Left ventricle myocardium inferior (tissue), 1 donor: Measurements from ENCODE around the gene CHST13. TPM values are rescaled to one million over a fixed set of nuclear protein-coding genes. Genes with fewer than 3 reads are reported as not detected.

Source experiments
- DNase-seq: peaks from one replicate; pipeline ENCODE4 v3.0.0-alpha.2; 2020
- H3K27ac ChIP-seq: fragments of 200-600 bp; replicated peaks from 2 replicates; pipeline ENCODE4 v1.8.0; 2021
- H3K27me3 ChIP-seq: fragments of 200-600 bp; 2 replicates; pipeline ENCODE4 v1.8.0; 2021; ENCODE audit warnings: low read depth
- H3K36me3 ChIP-seq: fragments of 200-600 bp; 2 replicates; pipeline ENCODE4 v1.8.0; 2021
- H3K4me1 ChIP-seq: fragments of 200-600 bp; 2 replicates; pipeline ENCODE4 v1.8.0; 2021
- H3K4me3 ChIP-seq: fragments of 200-600 bp; 2 replicates; pipeline ENCODE4 v1.8.0; 2021; ENCODE audit warnings: mild to moderate bottlenecking, moderate library complexity
- H3K9me3 ChIP-seq: fragments of 200-600 bp; replicated peaks from 2 replicates; pipeline ENCODE4 v1.8.0; 2021
- CTCF ChIP-seq: fragments of 200-600 bp; IDR thresholded peaks from 2 replicates; pipeline ENCODE4 v1.8.0; 2021; ENCODE audit warnings: antibody characterized with exemption, mild to moderate bottlenecking, borderline replicate concordance
- intact Hi-C: fragments of 100-400 bp; cut with micrococcal nuclease; formaldehyde crosslinking; loops from one replicate; pipeline ENCODE4 v1.11.0; 2022
- total RNA-seq: library from RNA; stranded (reverse); fragmentation: NEBNext Ultra II Directional; extraction: Animal tissue kit (Norgen Biotek cat#: 25700); gene quantifications from one replicate; pipeline ENCODE4 v1.2.1, GENCODE V29; 2021
- donor health status: DM: no; HTN: yes; CAD: no; lungs with severe emphysema.

CHST13 gene
- total RNA-seq, 1 donor from 2014 or later: 0.11 TPM

- no peaks in the 10 kb centered on the region for H3K4me1 ChIP-seq
- H3K27me3 ChIP-seq: no peaks in the 10 kb centered on the region
- H3K27ac ChIP-seq: no peak within 1 kb of the TSS
- intact Hi-C loops: no loop called here
- H3K36me3 ChIP-seq: no peaks in the 10 kb centered on the region
- TF ChIP-seq CTCF: no peak
- no peak within 1 kb of the TSS for H3K4me3 ChIP-seq
- peaks cover 12% of the 10 kb centered on the region for H3K9me3 ChIP-seq
- no peak for DNase-seq
These were observed 34.5 kb downstream of the CHST13 start, which contains the start of gene C3orf22 for GRCh38 chr3:126558336-126559071. C3orf22 (minus strand) TSS chr3:126558932; CDS start chr3:126553390, 5,542 bp downstream.

- H3K9me3 ChIP-seq: peaks cover 12% of the 10 kb centered on the region
- intact Hi-C loops: no loop called here
- no peak for DNase-seq
These were observed 38.9 kb downstream of the CHST13 start for GRCh38 chr3:126562737-126563276.

GRCh38 chr3:126567696-126568438, 43.9 kb downstream of the CHST13 start:
- no peaks in the 10 kb centered on the region for H3K27me3 ChIP-seq
- peaks cover under 1% of the 10 kb centered on the region for H3K9me3 ChIP-seq
- H3K4me1 ChIP-seq: no peaks in the 10 kb centered on the region
- TF ChIP-seq CTCF: peak; percentile 52
- DNase-seq: no peak
- H3K36me3 ChIP-seq: no peaks in the 10 kb centered on the region
- H3K27ac ChIP-seq: no peak overlapping the region
- intact Hi-C loops: no loop called here
- no peak overlapping the region for H3K4me3 ChIP-seq

More at GRCh38 chr3:126562737-126563276, 38.9 kb downstream of the CHST13 start:
- Histone ChIP-seq H3K36me3 (no peaks in the 10 kb centered on the region), H3K4me3 (no peak overlapping the region), H3K27me3 (no peaks in the 10 kb centered on the region), H3K27ac (no peak overlapping the region), H3K4me1 (no peaks in the 10 kb centered on the region)
- no peak for TF ChIP-seq CTCF

GRCh38 chr3:126568776-126569342, 44.9 kb downstream of the CHST13 start:
- Histone ChIP-seq H3K36me3 (no peaks in the 10 kb centered on the region), H3K9me3 (no peaks in the 10 kb centered on the region), H3K27me3 (no peaks in the 10 kb centered on the region), H3K27ac (no peak overlapping the region), H3K4me1 (peaks cover 9% of the 10 kb centered on the region), H3K4me3 (no peak overlapping the region)
- intact Hi-C loops: no loop called here
- no peak for TF ChIP-seq CTCF
- no peak for DNase-seq

GRCh38 chr3:126569390-126569975, 45.5 kb downstream of the CHST13 start:
- Histone ChIP-seq H3K27me3 (no peaks in the 10 kb centered on the region), H3K4me1 (peaks cover 11% of the 10 kb centered on the region), H3K4me3 (no peak overlapping the region), H3K27ac (no peak overlapping the region), H3K9me3 (no peaks in the 10 kb centered on the region), H3K36me3 (no peaks in the 10 kb centered on the region)
- TF ChIP-seq CTCF: no peak
- no peak for DNase-seq
- intact Hi-C loops: no loop called here
